Stimulated activated memory B cell treated with anti-CD40 and anti-IgM and Interleukin-4, amounts not matched to agents 10 μg/mL and 1 μg/mL and 100 μg/mL, for 72 hours (primary cell): Measurements from ENCODE around the gene TREM2.
"Not testable (repeated sequence)": the region's sequence is repeated elsewhere in the genome, so short reads cannot be mapped to it uniquely, and the experiment has no call there.

Source experiments
- ATAC-seq: fragments of 150-1000 bp; cut with Tn5 transposase; 2 replicates; pipeline ENCODE4 v1.10.0; 2021
- H3K27ac Mint-ChIP-seq: one replicate; pipeline ENCODE4 v1.8.0; 2022; ENCODE audit warnings: mild to moderate bottlenecking, mixed read lengths
- H3K27me3 Mint-ChIP-seq: one replicate; pipeline ENCODE4 v1.8.0; 2022; ENCODE audit warnings: mixed read lengths
- H3K36me3 Mint-ChIP-seq: one replicate; pipeline ENCODE4 v1.8.0; 2022; ENCODE audit warnings: mixed read lengths
- H3K4me1 Mint-ChIP-seq: one replicate; pipeline ENCODE4 v1.8.0; 2022; ENCODE audit warnings: mixed read lengths
- H3K4me3 Mint-ChIP-seq: one replicate; pipeline ENCODE4 v1.8.0; 2022; ENCODE audit warnings: mild to moderate bottlenecking, moderate library complexity, mixed read lengths
- H3K9me3 Mint-ChIP-seq: one replicate; pipeline ENCODE4 v1.8.0; 2022; ENCODE audit warnings: mixed read lengths

Gene TREM2

DNA sequence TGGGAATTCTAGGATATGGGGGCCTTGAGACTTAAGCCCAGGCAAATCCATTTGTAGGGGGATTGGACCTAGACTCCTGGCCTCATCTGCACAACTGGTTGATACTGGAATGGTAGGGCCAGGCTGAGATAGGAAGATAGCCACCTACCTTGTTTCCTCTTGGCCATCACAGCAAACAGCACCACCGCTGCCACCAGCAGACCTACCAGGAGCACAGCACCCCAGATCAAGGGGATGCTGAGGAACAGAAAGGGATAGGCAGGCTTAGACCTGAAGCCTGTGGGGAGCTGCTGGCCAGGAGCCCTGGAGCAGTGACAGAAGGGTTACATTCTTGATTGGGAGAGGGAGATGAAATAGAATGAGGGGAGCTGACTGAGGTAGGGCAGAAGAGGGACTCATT lies 12.2 kb downstream of the TREM2 start:
- Mint-ChIP-seq H3K27me3 (no peaks in the 10 kb centered on the region), H3K36me3 (peaks cover 31% of the 10 kb centered on the region), H3K4me3 (no peak overlapping the region), H3K4me1 (no peaks in the 10 kb centered on the region), H3K27ac (no peak overlapping the region), H3K9me3 (no peaks in the 10 kb centered on the region)
- ATAC-seq: no peak

DNA sequence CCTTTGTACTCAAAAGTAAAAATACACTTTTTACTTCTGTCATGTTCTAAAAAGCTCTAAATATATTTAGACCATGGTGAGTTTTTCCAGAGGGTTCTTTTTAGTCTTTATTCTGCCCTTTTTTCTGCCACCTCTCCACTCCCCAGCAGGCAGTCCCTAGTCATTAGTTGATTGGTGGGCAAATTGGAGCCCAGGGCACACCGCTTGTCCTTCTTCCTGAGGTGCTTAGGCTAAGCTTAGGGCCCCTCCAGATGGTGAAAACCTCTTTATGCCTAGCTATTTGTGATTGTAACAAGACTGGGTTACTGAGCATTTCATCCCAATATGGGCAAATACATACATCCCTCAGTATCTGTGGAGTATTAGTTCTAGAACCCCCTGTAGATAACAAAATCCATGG lies 15.0 kb downstream of the TREM2 start:
- Mint-ChIP-seq H3K27ac (no peak overlapping the region), H3K27me3 (no peaks in the 10 kb centered on the region), H3K4me1 (no peaks in the 10 kb centered on the region), H3K9me3 (no peaks in the 10 kb centered on the region), H3K4me3 (no peak overlapping the region), H3K36me3 (peaks cover 46% of the 10 kb centered on the region)
- ATAC-seq: no peak

GRCh38 chr6:41136911-41137310 lies 26.0 kb downstream of the TREM2 start:
- H3K4me3 Mint-ChIP-seq: no peak overlapping the region
- H3K27ac Mint-ChIP-seq: no peak overlapping the region
- H3K9me3 Mint-ChIP-seq: no peaks in the 10 kb centered on the region
- peaks cover 32% of the 10 kb centered on the region for H3K36me3 Mint-ChIP-seq
- no peak for ATAC-seq
- no peaks in the 10 kb centered on the region for H3K27me3 Mint-ChIP-seq
- no peaks in the 10 kb centered on the region for H3K4me1 Mint-ChIP-seq

DNA sequence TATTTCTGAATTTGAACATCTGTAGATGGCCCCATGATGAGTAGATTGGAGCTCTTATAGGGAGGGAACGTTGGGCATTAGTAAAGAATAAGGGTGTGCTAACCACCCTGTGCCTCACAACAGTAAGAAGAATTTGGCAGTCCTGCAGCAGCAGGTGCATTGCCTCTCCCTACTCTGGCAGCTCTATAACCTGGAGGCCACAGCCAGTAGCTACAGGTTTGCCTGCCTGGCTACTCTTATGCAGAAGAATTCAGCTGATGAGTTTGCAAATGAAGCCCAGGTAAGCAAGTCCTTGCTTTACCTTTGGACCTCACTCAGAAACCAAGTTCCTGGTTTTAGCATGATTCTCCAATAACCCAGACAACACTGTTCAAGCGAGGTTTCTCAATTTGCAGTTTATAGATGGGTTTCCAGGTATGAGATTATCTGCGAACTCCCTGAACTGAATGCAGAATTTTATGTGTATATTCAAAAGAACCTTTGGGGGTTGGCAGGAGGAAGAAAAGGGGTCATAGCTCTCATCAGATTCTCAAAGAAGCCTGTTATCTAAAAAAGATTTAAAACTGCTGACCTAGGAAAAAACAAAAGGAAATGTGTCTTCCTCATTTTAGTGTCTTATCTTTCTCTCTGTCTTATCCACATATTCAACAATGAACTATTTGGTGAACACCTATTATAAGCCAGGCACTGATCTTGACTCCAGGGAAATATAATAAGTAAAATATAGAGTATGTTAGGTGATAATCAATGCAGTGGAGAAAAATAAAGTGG lies 27.7 kb downstream of the TREM2 start:
- H3K27me3 Mint-ChIP-seq: no peaks in the 10 kb centered on the region
- H3K36me3 Mint-ChIP-seq: peaks cover 39% of the 10 kb centered on the region
- no peaks in the 10 kb centered on the region for H3K4me1 Mint-ChIP-seq
- ATAC-seq: no peak
- no peaks in the 10 kb centered on the region for H3K9me3 Mint-ChIP-seq
- H3K4me3 Mint-ChIP-seq: no peak overlapping the region
- H3K27ac Mint-ChIP-seq: no peak overlapping the region

DNA sequence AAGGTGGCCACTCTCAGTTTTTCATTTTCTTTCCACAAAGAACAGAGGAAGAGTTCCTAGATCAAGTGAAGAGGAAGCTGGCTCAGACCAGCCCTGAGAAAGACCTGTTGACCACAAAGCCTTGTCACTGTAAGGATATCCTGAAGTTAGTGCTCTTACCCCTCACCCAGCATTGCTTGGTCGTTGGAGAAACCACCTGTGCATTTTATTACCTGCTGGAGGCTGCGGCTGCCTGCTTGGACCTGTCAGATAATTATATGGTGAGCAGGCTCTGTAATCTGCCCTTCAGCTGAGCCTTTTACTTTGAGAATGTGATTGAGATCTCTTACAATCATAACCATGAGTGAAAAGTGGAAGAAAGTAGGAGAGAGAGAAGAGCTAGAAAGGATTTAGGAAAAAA lies 30.7 kb downstream of the TREM2 start:
- ATAC-seq: no peak
- H3K27me3 Mint-ChIP-seq: no peaks in the 10 kb centered on the region
- no peaks in the 10 kb centered on the region for H3K9me3 Mint-ChIP-seq
- no peak overlapping the region for H3K27ac Mint-ChIP-seq
- H3K4me3 Mint-ChIP-seq: no peak overlapping the region
- H3K4me1 Mint-ChIP-seq: no peaks in the 10 kb centered on the region
- peaks cover 39% of the 10 kb centered on the region for H3K36me3 Mint-ChIP-seq

DNA sequence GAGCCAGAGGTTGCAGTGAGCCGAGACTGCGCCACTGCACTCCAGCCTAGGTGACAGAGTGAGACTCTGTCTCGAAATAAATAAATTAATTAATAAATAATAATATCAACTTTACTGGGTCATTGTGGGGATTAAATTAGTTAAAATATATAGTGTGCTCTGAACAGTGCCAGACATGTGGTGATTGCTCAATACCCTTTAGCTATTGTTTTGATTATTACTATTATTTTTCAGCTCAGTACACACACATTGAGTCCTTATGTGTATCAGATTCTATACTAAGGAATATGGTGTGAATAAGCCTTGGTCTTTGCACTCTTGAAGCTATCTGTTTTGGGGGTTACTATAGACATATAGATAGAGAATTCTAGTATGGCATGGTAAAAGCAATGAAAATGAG lies 37.6 kb downstream of the TREM2 start:
- Mint-ChIP-seq H3K27me3 (no peaks in the 10 kb centered on the region), H3K4me1 (no peaks in the 10 kb centered on the region), H3K9me3 (no peaks in the 10 kb centered on the region), H3K36me3 (peaks cover 27% of the 10 kb centered on the region), H3K27ac (no peak overlapping the region), H3K4me3 (no peak overlapping the region)
- no peak for ATAC-seq

DNA sequence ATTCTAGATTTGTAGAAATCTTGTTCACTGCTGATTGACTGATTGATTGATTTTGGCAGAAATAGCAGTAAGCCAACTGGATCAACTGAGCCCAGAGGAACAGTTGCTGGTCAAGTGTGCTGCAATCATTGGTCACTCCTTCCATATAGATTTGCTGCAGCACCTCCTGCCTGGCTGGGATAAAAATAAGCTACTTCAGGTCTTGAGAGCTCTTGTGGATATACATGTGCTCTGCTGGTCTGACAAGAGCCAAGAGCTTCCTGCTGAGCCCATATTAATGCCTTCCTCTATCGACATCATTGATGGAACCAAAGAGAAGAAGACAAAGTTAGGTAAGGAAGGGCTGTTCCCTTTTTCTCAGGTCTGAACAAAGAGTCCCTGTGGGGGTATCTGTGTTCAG lies 40.0 kb downstream of the TREM2 start:
- no peaks in the 10 kb centered on the region for H3K27me3 Mint-ChIP-seq
- no peaks in the 10 kb centered on the region for H3K9me3 Mint-ChIP-seq
- peaks cover 33% of the 10 kb centered on the region for H3K36me3 Mint-ChIP-seq
- H3K27ac Mint-ChIP-seq: no peak overlapping the region
- H3K4me1 Mint-ChIP-seq: no peaks in the 10 kb centered on the region
- ATAC-seq: no peak
- no peak overlapping the region for H3K4me3 Mint-ChIP-seq

DNA sequence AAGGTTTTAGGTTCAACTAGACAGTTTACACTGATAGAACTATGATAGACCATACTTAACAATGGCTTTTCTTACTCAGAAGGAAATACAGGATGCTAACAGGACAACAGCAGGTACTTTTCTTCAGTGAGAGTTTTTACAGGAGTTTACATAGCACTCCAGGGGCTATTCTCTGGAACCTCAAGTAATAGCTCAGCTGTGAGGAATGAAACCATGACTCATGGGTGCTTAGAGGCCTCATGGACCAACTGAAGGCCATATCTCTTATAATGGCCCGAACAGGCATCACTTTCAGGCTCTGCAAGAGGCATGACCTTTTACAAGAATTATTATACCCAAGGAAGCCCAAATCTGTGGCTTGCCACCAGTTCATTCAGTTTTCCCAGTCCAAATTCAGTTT lies 40.5 kb downstream of the TREM2 start:
- Mint-ChIP-seq H3K4me3 (no peak overlapping the region), H3K36me3 (peaks cover 34% of the 10 kb centered on the region), H3K27ac (no peak overlapping the region), H3K27me3 (no peaks in the 10 kb centered on the region), H3K9me3 (no peaks in the 10 kb centered on the region), H3K4me1 (no peaks in the 10 kb centered on the region)
- no peak for ATAC-seq

DNA sequence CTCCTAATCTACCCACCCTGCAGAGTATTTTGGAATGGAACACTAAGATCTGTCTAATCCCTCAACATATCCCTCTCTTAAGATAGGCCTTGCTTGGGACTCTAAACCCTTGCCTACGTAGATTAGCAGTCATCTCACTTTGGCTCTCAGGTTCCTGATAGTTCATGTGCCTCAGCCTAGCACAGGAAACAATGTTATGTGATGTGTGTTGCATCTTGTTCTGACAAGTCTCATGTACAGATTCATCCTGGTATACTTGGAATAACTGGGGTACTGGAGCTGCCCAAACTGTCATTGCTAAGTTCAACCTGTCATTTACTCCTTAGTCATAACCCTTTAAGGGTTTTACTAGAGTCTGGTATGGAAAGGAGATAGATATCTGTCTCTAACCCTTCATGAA lies 42.9 kb downstream of the TREM2 start:
- no peak overlapping the region for H3K4me3 Mint-ChIP-seq
- no peak overlapping the region for H3K27ac Mint-ChIP-seq
- no peak for ATAC-seq
- no peaks in the 10 kb centered on the region for H3K9me3 Mint-ChIP-seq
- no peaks in the 10 kb centered on the region for H3K27me3 Mint-ChIP-seq
- H3K36me3 Mint-ChIP-seq: peaks cover 32% of the 10 kb centered on the region
- H3K4me1 Mint-ChIP-seq: no peaks in the 10 kb centered on the region

DNA sequence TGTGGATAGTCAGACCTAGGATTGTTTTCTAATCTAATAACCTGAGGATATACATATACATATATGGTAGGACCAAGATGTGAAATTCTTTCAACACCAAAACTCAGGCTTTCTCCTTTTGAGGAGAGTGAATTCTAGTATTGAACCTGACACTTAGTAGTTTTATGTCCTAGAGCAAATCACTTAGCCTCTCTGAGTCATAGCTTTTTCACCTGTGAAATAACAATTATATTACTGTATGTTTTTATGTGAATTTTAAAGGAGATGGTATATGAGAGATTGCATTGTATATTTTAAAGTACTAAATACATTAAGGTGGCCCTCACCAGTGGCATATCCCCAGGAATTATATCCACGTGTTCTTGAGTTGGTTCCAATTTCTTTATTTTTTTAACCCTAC lies 43.4 kb downstream of the TREM2 start:
- Mint-ChIP-seq H3K36me3 (peaks cover 32% of the 10 kb centered on the region), H3K27me3 (no peaks in the 10 kb centered on the region), H3K27ac (no peak overlapping the region), H3K4me1 (no peaks in the 10 kb centered on the region), H3K9me3 (no peaks in the 10 kb centered on the region), H3K4me3 (no peak overlapping the region)
- no peak for ATAC-seq

DNA sequence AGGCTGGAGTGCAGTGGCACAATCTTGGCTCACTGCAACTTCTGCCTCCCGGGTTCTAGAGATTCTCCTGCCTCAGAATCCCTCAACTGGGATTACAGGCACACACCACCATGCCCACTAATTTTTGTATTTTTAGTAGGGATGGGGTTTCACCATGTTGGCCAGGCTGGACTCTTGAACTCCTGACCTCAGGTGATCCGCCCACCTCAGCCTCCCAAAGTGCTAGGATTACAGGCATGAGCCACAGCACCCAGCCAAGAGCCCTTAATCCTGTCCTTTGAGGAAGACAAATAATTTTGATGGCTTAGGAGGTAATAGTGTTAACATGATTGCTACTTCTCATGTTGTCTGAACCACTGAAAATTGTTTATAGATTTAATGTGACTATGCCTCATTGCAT lies 47.9 kb downstream of the TREM2 start:
- not testable (repeated sequence) for H3K27me3 Mint-ChIP-seq, H3K9me3 Mint-ChIP-seq, H3K36me3 Mint-ChIP-seq, H3K4me1 Mint-ChIP-seq, H3K27ac Mint-ChIP-seq, H3K4me3 Mint-ChIP-seq, ATAC-seq

DNA sequence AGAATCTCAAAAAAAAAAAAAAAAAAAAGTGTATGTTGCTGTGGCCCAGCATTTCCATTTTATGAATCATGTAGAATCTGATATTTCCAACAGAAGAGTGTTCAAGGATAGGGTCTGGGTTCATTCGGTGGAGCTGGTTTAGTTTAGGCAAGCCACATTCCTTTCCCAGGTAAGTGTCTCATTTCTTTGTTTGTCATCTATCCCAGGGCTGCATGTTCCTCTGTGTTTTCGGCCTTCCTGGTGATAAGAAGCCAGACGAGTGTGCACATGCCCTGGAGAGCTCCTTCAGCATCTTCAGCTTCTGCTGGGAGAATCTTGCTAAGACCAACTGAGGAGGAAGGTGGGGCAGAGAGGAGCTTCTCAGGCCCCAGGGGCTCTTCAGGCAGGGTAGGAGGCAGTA lies 51.9 kb downstream of the TREM2 start:
- no peak for ATAC-seq
- Mint-ChIP-seq H3K27me3 (no peaks in the 10 kb centered on the region), H3K36me3 (peaks cover 6% of the 10 kb centered on the region), H3K27ac (no peak overlapping the region), H3K4me1 (no peaks in the 10 kb centered on the region), H3K4me3 (no peak overlapping the region), H3K9me3 (no peaks in the 10 kb centered on the region)
